Muscle layer of colon (tissue), 2 donors: ENCODE results near the gene GJC2.
A peak's percentile ranks its signal among the peaks of the same experiment; 100 is the strongest.

Source experiments
- H3K27ac ChIP-seq: one replicate; pipeline ENCODE4 v1.7.0; 2013; ENCODE audit warnings: low read depth, mild to moderate bottlenecking, low read length, moderate library complexity
- H3K27me3 ChIP-seq, 2 donors: one replicate each; pipeline ENCODE4 v1.7.0; 2013; ENCODE audit warnings: low read length in 2 of 2, mild to moderate bottlenecking in 2 of 2; ENCODE audit not compliant: insufficient read depth in 2 of 2, control insufficient read depth in 1 of 2
- H3K36me3 ChIP-seq: one replicate; pipeline ENCODE4 v1.7.0; 2013; ENCODE audit warnings: mild to moderate bottlenecking, low read length; ENCODE audit not compliant: insufficient read depth
- H3K4me1 ChIP-seq: one replicate; pipeline ENCODE4 v1.7.0; 2013; ENCODE audit warnings: mild to moderate bottlenecking, low read length; ENCODE audit not compliant: insufficient read depth
- H3K4me3 ChIP-seq, 2 donors: one replicate each; pipeline ENCODE4 v1.7.0; 2013; ENCODE audit warnings: low read length in 2 of 2, low read depth in 1 of 2, mild to moderate bottlenecking in 1 of 2, moderate library complexity in 1 of 2
- H3K9ac ChIP-seq: one replicate; pipeline ENCODE4 v1.7.0; 2013; ENCODE audit warnings: low read length
- H3K9me3 ChIP-seq: one replicate; pipeline ENCODE4 v1.7.0; 2013; ENCODE audit warnings: mild to moderate bottlenecking, low read length
- donor health status: abdominal sarcoma.
- donor health status: Adenocarcinoma of cecum.

GJC2 gene

GRCh38 chr1:228118040-228118439, 31.7 kb upstream of the GJC2 start:
- H3K9me3 ChIP-seq = no peaks in the 10 kb centered on the region
- H3K4me3 ChIP-seq = no peak overlapping the region
- no peaks in the 10 kb centered on the region for H3K4me1 ChIP-seq
- H3K36me3 ChIP-seq = no peaks in the 10 kb centered on the region
- no peaks in the 10 kb centered on the region for H3K27me3 ChIP-seq
- no peak overlapping the region for H3K9ac ChIP-seq
- no peak overlapping the region for H3K27ac ChIP-seq

- no peak overlapping the region for H3K4me3 ChIP-seq
- H3K27ac ChIP-seq = no peak overlapping the region
- H3K9ac ChIP-seq = no peak overlapping the region
- H3K9me3 ChIP-seq = no peaks in the 10 kb centered on the region
- H3K27me3 ChIP-seq = no peaks in the 10 kb centered on the region
- H3K4me1 ChIP-seq = no peaks in the 10 kb centered on the region
- no peaks in the 10 kb centered on the region for H3K36me3 ChIP-seq
These were observed 29.4 kb upstream of the GJC2 start for GRCh38 chr1:228120351-228120750.

DNA sequence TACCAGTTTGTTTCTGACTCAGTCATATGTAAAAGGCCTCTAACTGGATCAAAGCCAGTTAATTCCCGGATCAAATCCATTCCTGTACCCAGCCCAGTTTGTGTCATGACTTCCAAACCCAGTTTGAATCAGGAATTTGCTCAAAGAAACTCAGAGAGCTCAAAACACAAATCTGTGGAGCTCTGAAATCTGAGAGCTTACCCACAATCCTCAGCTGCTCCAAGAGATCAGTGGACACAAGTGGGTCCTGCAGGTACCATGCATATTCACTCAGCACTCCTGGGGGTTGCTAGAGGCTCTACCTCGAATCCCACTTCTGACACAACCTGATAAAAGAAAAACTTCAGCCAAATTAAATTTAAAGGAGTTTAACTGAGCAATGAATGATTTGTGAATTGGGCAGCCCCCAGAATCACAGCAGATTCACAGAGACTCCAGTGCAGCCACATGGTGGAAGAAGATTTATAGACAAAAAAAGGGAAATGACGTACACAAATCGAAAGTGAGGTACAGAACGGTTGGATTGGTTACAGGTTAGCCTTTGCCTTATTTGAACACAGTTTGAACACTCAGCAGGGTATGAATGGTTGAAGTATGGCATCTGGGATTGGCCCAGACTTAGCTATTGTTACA, 28.8 kb upstream of the GJC2 start:
- no peaks in the 10 kb centered on the region for H3K4me1 ChIP-seq
- H3K4me3 ChIP-seq = no peak overlapping the region
- no peak overlapping the region for H3K9ac ChIP-seq
- H3K36me3 ChIP-seq = no peaks in the 10 kb centered on the region
- H3K27ac ChIP-seq = no peak overlapping the region
- H3K27me3 ChIP-seq = no peaks in the 10 kb centered on the region
- H3K9me3 ChIP-seq = no peaks in the 10 kb centered on the region

- no peak overlapping the region for H3K9ac ChIP-seq
- H3K27ac ChIP-seq = no peak overlapping the region
- H3K27me3 ChIP-seq = no peaks in the 10 kb centered on the region
- H3K4me1 ChIP-seq = no peaks in the 10 kb centered on the region
- no peak overlapping the region for H3K4me3 ChIP-seq
- H3K36me3 ChIP-seq = no peaks in the 10 kb centered on the region
- no peaks in the 10 kb centered on the region for H3K9me3 ChIP-seq
These were observed 26.7 kb upstream of the GJC2 start for GRCh38 chr1:228122921-228123441.

DNA sequence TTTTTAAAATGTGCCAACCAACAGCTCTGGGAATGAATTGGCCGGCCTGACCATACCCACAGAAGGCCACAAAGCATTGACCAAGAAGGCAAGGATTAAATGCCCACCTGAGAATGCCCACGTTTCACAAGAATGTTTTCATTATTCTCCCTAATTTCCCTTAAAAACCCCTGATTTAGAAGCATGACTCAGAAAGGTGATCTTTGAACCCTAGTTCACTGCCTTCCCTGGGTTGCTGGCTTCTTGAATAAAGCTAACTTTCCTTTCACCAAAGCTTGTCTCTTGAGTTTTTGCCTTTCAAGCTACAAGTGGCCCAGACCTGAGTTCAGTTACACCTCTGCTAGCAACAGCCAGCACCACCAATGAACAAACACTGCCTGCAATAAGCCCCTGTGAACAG, 26.2 kb upstream of the GJC2 start:
- H3K9ac ChIP-seq = no peak overlapping the region

DNA sequence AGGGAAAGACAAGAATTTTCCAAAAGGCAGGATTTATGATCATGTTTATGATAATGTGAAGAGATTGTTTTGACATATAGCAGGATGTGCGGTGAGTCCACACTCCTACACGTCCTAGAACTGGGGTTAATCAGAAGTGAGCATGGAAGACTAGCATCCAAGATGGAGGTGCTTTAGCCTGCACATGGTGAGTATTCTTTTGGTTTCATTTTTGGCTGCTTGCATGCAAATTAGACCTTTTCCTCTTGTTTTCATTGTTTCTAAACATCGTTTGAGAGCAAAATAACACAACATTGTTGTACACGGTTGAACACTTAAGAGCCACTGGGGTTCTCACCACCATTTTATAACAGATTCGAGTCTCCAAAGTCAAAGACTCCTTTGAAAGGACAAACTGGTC, 24.5 kb upstream of the GJC2 start:
- Histone ChIP-seq H3K9me3 (no peaks in the 10 kb centered on the region), H3K4me1 (no peaks in the 10 kb centered on the region), H3K36me3 (no peaks in the 10 kb centered on the region), H3K4me3 (no peak overlapping the region), H3K27ac (no peak overlapping the region), H3K9ac (no peak overlapping the region), H3K27me3 (peaks cover 0 to 6% of the 10 kb centered on the region in 2 donors)

More for the DNA sequence above, 26.2 kb upstream of the GJC2 start:
- H3K4me3 ChIP-seq = no peak overlapping the region
- no peaks in the 10 kb centered on the region for H3K36me3 ChIP-seq
- H3K27me3 ChIP-seq = no peaks in the 10 kb centered on the region
- H3K9me3 ChIP-seq = no peaks in the 10 kb centered on the region
- no peak overlapping the region for H3K27ac ChIP-seq
- no peaks in the 10 kb centered on the region for H3K4me1 ChIP-seq

DNA sequence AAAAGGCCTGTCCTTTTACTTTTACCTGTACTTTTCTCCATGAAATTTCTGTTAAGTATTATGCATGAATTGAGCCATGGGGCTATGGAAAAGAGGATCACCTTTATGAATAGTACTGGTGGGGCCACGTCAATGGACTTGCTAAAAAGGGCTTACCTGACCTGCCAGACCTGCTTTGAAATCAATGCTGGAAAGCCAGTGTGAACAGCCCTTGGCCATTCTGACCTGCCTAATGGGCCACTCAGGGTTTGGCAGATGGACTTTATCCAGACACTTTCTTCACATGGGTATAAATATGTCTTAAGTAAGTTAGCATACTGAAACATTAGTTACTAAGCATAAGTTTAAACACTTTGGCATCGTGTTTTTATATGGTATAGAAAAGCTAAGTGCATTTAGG, 18.0 kb upstream of the GJC2 start:
- H3K4me3 ChIP-seq = no peak overlapping the region
- H3K9me3 ChIP-seq = no peaks in the 10 kb centered on the region
- H3K27ac ChIP-seq = no peak overlapping the region
- H3K4me1 ChIP-seq = peaks cover 4% of the 10 kb centered on the region
- peaks cover 0 to 6% of the 10 kb centered on the region in 2 donors for H3K27me3 ChIP-seq
- no peaks in the 10 kb centered on the region for H3K36me3 ChIP-seq
- no peak overlapping the region for H3K9ac ChIP-seq

DNA sequence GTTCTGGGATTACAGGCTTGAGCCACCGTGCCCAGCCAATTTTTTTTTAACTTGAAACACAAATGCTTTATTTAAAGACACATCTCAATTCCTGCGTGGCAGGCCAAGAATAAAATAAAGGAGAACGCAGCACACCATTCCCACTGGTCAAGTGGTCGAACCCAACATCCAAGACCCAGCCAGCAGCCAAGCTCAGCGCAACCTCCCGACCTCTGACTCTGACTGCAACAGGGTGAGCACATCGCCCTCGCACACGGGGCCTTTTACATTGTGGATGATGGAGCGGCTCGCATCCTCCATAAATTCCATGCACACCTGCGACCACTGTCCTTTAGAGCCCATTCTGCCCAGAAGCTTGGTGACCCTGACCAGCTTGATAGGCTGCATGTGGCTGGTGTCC, 15.1 kb upstream of the GJC2 start:
- Histone ChIP-seq H3K4me1 (peaks cover 4% of the 10 kb centered on the region), H3K9ac (no peak overlapping the region), H3K9me3 (no peaks in the 10 kb centered on the region), H3K4me3 (no peak overlapping the region), H3K27ac (no peak overlapping the region), H3K27me3 (no peaks in the 10 kb centered on the region), H3K36me3 (no peaks in the 10 kb centered on the region)

GRCh38 chr1:228136901-228137300, 12.8 kb upstream of the GJC2 start:
- Histone ChIP-seq H3K9ac (no peak overlapping the region), H3K36me3 (peaks cover 3% of the 10 kb centered on the region), H3K4me3 (no peak overlapping the region), H3K4me1 (peaks cover 12% of the 10 kb centered on the region), H3K27ac (no peak overlapping the region), H3K9me3 (no peaks in the 10 kb centered on the region), H3K27me3 (no peaks in the 10 kb centered on the region)

DNA sequence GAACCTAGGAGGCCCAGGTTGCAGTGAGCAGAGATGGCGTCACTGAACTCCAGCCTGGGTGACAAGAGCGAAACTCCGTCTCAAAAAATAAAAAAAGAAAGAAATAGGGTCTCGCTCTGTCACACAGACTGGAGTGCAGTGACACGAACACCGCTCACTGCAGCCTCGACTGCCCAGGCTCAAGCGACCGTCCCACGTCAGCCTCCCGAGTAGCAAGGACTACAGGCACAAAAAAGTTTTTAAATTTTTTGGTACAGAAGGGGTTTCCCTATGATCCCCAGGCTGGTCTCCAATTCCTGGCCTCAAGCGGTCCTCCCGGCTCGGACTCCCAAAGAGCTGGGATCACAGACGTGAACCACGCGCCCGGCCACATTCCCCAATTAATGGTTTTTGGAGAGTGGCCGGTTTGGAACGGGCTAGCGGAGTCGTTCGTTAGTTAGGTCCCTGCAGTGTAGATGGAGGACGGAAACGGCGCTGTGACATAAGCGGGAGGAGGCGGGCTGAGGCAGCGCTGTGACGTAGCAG, 10.3 kb upstream of the GJC2 start:
- H3K36me3 ChIP-seq = peaks cover 5% of the 10 kb centered on the region
- H3K4me3 ChIP-seq = peak overlapping the region; percentile 53 to 73
- no peaks in the 10 kb centered on the region for H3K9me3 ChIP-seq
- no peaks in the 10 kb centered on the region for H3K27me3 ChIP-seq
- peak overlapping the region; percentile 84 for H3K27ac ChIP-seq
- H3K9ac ChIP-seq = no peak overlapping the region
- peaks cover 25% of the 10 kb centered on the region for H3K4me1 ChIP-seq

GRCh38 chr1:228139931-228140723, 9.6 kb upstream of the GJC2 start, which contains the start of gene GUK1:
TSS of gene GUK1 (plus strand) at chr1:228140279. CDS start at chr1:228140303, 24 bp downstream.
- H3K4me3 ChIP-seq = peak within 1 kb of the TSS; percentile 61 to 73
- H3K27ac ChIP-seq = peak within 1 kb of the TSS; percentile 84
- H3K36me3 ChIP-seq = peaks cover 5% of the 10 kb centered on the region
- H3K9ac ChIP-seq = peak within 1 kb of the TSS; percentile 84
- H3K9me3 ChIP-seq = no peaks in the 10 kb centered on the region
- H3K27me3 ChIP-seq = no peaks in the 10 kb centered on the region
- H3K4me1 ChIP-seq = peaks cover 28% of the 10 kb centered on the region
